IMR-90 (cell line): ENCODE results near the gene WIPF1.

Source experiments
- BHLHE40 ChIP-seq: fragments of 150-350 bp; IDR thresholded peaks from 2 replicates; pipeline ENCODE4 v1.6.1; 2016; ENCODE audit warnings: mild to moderate bottlenecking, low read depth, low read length
- CTCF ChIP-seq: conservative IDR thresholded peaks from 2 replicates; pipeline ENCODE4 v1.5.1; 2012; ENCODE audit warnings: mild to moderate bottlenecking, low read depth, low read length, improper control_type of control experiment
- FOS ChIP-seq: fragments of 150-350 bp; IDR thresholded peaks from 2 replicates; pipeline ENCODE4 v1.6.1; 2016; ENCODE audit warnings: low read depth, low read length
- MAFK ChIP-seq: IDR thresholded peaks from 2 replicates; pipeline ENCODE4 v1.6.1; 2012; ENCODE audit warnings: low read depth, low read length, improper control_type of control experiment
- MAZ ChIP-seq: IDR thresholded peaks from 2 replicates; pipeline ENCODE4 v1.6.1; 2012; ENCODE audit warnings: low read depth, mild to moderate bottlenecking, low read length, improper control_type of control experiment, moderate library complexity, borderline replicate concordance
- POLR2A ChIP-seq: IDR thresholded peaks from 2 replicates; pipeline ENCODE4 v1.6.1; 2012; ENCODE audit warnings: mild to moderate bottlenecking, low read depth, low read length
- RAD21 ChIP-seq: IDR thresholded peaks from 2 replicates; pipeline ENCODE4 v1.6.1; 2012; ENCODE audit warnings: low read length, improper control_type of control experiment
- RFX5 ChIP-seq: IDR thresholded peaks from 2 replicates; pipeline ENCODE4 v1.8.0; 2012; ENCODE audit warnings: low read depth, mild to moderate bottlenecking, low read length, moderate library complexity

- TF ChIP-seq RAD21 (no peak), CTCF (no peak), MAFK (no peak), POLR2A (no peak), RFX5 (no peak), MAZ (no peak), FOS (no peak), BHLHE40 (no peak)
These were observed 16.1 kb downstream of the WIPF1 start for GRCh38 chr2:174581491-174581890.
